Measurements from ENCODE around the gene PACSIN1. TPM values are rescaled to one million over a fixed set of nuclear protein-coding genes. Genes with fewer than 3 reads are reported as not detected.

Gene PACSIN1
- total RNA-seq, 1 donor from 2014 or later: 2.8 TPM

DNA sequence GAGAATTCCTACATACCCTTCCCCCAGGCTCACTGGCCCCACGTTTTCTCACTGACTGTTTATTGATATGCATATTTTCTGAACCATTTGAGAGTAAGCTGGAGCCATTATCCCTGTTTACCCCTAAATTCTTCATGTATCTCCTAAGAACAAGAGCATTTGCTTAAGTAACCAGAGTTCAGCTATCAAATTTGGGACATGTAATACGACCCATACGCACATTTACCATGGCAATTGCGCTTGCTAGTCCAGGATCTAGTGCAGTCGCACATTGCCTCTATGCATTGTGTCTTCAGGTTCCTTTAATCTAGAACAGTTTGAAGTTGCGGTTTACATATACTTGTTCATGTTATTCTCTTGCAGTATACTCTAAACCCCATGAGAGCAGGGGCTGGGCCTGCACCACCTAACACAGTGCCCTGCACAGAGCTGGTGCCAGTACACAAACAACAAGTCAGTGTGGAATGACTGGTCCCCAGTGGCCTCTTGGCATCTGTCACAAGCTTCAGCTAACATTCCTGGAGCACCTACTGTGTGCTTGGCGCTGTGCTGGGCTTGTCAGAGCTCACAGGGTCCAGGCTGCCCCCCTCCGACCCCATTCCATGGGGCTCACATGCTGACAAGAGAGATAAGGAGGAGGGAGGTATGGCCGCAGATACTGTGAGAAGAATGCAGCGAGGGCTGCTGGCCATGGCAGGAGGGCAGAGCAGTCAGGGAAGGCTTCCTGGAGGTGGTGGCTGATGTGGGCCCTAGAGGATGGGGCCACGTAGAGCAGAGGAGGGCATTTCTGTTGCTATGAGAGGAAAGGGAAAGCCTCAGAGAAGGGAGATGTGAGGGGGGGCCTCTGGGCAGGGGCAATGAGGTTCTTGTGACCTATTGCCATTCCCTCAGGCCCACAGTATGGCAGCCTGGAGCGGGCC is 62.1 kb downstream of the PACSIN1 start:
- no peak for DNase-seq

DNA sequence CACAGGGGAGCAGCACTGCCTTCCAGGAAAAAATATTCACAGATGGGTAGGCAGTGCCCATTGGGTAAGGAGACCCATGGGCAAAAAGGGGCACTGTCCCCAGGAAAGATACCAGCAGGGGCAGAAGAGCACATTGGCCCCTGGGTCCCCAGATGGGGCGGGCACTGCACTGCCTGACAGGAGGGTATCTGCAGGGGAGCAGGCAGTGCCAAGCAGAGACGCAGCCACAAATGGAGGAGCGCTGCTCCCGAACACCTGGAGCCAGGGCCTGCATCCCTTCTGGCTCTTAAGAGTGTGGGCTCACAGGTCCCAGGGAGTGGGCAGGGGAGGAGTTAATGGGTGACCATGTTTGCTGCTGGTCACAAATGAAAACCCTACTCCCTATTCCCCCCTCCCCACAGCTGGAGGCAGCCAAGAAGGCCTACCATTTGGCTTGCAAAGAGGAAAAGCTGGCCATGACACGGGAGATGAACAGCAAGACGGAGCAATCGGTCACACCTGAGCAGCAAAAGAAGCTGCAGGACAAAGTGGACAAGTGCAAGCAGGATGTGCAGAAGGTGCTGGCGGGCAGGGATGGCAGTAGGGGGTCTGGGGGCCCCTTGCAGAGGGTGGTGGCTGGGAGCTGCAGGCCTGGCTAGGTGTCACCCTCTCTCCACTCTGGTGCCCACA is 63.3 kb downstream of the PACSIN1 start:
- DNase-seq: no peak

DNA sequence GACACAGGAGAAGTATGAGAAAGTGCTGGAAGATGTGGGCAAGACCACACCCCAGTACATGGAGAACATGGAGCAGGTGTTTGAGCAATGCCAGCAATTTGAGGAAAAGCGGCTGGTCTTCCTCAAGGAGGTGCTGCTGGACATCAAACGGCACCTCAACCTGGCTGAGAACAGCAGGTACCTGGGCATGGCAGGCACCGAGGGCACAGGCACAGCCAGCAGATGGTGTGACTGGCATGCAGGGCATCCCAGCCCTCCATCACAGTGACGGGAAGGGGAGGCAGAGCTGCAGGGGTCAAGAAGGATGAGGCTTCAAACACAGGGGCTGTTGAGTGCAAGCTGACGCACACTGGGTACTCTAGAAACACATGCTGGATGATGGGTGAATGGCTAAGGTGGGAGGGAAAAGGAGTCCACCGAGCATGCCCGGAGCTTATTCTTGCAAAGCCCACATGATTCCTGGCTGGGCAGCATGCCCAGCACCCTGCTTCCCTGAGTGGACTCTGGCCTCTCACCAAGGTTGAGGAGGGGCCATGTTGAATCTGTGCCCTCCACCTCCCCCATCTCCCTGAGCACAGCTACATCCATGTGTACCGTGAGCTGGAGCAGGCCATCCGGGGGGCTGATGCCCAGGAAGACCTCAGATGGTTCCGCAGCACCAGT is 63.9 kb downstream of the PACSIN1 start:
- no peak for DNase-seq

DNA sequence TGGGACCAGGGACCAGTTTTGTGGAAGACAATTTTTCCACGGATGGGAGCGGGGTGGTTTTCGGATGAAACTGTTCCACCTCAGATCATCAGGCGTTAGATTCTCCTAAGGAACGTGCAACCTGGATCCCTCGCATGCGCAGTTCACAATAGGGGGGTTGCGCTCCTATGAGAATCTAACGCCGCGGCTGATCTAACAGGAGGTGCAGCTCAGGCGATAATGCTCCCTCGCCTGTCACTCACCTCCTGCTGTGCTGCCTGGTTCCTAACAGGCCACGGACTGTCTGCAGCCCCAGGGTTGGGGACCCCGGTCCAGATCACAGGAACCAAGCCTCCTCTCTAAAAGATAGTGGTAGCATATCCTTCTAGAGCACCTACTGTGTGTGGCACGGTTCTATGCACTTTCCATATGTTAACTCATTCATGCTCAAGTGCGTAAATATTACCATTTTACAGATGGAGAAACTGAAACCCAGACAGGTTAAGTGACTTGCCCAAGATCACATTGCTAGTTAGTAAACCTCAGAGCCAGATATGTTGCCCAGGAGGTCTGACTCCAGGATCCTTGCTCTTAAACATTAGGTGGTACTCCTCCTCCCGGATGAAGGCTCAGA is 65.0 kb downstream of the PACSIN1 start:
- no peak for DNase-seq

DNA sequence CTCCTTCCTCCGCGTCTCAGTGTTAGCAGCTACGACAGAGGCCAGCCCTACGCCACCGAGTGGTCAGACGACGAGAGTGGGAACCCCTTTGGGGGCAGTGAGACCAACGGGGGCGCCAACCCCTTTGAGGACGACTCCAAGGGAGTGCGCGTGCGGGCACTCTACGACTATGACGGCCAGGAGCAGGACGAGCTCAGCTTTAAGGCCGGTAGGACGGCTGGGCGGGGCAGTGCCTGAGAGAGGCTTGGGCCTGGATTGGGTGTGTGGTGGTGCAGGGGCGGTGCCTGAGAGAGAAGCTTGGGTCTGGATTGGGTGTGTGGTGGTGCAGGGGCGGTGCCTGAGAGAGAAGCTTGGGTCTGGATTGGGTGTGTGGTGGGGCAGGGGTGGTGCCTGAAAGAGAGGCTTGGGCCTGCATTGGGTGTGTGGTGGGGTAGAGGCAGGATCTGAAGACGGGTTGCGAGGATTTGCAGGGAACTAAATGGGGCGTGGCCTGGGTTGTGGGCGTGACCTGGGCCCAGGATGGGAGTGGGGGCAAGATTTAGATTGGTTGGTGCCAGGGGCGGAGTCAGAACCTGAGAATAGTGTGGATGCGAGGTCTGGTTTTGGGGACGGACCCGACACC is 65.8 kb downstream of the PACSIN1 start:
- DNase-seq: peak; percentile 45

DNA sequence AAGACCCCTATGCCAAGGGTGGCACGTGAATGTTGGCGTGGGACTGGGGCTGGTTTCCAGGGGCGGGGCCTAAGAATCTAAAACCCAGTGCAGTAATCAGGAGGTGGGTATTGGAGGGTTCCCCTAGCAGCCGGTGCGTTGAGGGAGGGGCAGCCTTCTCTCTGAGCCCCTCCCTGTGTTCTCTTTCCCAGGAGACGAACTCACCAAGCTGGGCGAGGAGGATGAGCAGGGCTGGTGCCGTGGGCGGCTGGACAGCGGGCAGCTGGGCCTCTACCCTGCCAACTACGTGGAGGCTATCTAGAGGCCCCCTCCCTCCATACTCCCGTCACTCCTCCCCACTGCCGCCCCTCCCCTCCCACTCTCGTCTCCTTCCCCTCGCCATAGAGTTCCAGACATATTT is 66.4 kb downstream of the PACSIN1 start:
- no peak for DNase-seq

DNA sequence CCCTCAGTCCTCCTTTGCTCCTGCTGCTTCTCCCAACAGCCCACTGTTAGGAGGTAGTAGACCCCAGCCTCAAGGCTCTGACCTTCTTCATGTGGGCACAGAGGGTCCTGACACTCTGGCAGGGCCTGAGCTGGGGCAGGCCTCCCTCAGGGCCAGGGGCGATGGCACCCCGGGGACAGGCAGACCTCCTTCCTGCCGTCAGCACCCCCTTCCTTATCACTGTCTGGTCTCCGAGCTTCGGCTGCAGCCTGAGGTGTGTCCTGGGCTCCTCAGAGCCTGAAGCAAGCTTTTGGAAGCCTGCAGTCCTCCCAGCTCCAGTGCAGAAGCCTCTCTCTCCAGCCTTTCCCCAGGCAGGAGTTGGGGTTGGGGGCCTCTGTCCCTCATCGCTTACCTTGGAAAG is 68.3 kb downstream of the PACSIN1 start:
- DNase-seq: no peak

DNA sequence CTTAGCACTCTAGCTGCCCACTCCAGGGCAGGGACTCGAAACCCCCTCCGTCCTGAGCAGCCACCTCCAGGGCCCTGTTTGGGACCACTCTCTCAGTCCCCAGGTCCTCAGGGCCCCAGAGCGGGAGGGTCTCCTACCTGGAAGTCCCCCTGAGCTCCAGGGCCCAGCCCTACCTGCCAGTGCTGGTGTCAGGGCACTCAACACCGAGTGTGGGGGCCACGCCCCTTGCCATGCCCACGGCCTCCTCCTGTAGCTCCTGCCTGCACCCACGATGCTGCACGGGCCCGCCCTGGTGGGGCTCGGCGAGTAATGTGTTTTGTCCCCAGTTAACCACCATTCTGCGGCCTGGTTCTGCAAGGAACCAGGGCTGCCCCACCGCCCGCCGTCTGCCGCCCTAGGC is 68.8 kb downstream of the PACSIN1 start:
- DNase-seq: no peak

DNA sequence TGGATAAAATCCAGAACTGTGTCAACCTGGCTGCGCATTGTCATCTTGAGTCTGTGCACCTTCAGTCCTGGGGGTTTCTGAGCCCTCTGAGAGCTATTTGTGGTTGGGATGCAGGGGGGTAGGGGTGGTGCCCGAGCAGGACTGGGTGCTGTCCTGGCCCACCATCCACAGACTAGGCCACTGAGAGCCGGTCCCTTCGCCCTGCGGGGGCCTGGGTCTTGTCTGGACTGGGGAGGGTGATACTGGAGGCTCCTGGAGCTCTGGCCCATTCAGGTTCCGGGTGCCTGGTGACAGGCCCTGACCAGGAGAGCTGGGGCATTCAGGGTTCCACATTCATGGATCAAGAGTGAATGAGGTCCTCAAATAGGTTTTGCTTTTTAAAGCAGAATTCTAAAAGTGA is 69.3 kb downstream of the PACSIN1 start:
- DNase-seq: no peak

DNA sequence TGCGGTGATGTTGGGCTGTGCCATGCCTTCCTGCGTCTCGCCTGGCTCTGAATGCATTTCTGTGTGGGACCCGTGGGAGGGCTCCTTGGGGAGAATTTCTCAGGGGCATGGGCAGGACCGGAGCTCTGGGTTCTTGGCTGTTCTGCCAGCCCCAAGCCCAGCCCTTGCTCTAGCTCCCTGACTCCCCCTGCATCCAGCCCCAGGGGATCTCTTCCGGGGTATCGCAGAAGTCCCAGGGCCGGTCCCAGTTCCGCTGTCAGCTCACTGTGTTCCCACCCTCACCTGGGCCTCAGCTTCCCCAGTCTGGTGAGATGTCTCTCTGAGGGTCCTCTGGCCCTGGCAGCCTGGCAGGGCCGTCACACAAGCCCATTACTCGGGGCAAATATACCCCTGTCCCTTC is 69.8 kb downstream of the PACSIN1 start:
- DNase-seq: no peak

DNA sequence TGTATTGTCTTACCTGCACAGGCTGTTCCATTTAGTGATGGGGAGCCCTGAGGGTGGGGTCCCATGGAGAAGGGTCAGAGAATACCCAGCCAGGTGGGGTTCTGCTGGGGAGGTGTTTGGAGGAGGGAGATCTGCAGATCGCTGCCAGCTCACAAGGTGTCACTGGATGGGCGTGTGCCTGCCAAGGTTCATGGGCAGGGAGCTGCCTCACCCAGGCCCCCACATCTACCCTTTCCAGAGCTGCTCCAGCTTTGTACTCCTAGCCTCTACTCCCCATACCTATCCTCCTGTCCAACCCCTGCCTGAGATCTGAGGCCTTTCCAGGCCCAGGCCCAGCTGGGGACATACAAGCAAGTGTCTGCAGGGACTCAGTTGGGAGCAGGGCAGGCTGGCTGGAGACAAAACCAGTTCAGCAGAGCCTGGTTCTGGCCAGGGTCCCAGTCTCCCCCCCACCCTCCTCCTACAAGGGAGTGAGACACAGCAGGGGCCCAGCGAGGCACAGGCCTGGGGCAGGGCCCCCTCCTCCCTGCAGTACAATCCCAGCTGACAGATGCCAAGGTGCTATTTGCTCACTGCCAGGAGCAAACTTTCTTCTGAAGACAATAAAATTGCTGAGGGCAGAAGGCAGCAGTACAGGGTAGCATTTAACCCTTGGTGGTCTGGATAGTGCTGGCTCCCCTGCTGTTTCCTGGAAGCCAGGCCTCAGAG is 70.5 kb downstream of the PACSIN1 start:
- no peak for DNase-seq

DNA sequence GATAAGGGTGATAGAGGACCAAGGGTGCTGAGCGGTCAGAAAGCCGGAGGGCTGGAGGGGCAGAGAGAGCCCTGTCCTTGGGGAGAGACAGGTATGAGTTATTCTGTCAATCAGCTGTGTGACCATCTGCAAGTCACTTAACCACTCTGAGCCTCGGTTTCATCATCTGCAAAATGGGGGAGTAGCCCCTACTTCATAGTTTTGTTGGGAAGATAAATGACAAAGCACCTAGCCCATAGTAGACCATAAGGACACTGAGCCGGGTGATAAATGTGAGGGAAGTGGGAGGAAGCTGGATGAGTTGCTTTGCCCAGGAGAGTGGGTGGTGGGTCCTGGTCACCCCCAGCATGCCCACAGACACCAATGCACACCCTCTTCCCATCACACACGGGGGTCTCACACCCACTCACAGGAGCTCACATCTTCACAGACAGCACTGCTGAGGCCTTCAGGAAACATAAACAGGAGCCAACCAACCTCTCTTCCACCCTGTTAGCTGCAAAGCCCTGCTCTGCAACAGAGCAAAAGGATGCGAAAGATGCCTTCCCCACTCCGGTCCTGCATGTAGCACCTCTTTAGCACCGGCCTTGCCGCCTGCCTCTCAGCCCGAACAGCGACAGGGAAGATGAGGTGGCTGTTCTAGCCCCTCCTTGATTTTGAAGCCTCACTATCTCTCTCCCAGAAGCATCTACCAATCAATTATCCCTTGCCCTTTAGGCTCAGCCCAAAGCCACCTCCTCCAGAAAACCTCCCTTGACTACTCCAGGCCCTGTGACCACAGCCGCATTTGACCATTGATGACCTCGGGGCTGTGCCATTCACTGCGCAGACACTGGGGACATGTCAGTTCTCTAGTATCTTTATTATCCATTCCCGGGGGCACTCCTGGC is 71.3 kb downstream of the PACSIN1 start:
- DNase-seq: no peak

DNA sequence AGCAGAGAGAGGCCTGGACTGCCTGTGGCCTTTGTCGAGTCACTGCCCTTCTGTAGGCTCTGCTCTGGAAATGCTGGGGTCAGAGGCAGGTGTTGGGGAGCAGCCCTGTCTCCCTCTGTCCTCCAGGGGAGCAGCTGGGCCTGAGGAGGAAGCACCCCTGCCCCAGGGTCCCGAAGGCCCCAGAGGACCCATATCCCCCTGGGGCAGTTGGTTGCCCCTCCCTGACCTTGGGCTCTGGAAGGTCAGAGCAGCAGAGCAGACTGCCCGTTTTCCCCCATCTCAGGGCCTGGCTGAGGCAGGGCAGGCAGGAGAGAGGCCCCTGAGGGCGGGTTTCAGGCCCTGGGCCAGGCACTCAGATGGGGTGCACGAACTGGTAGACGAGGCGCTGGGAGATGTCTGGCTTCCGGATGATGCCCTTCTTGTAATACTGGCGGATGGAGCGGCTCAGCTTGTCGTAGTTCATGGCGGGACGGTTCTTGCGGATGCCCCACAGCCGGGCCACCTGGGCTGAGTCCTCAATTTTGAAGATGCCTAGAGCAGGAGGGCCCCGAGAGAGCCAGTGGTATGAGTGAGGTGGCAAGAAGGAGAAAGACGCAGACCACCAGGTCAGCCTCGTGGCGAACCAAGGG is 72.2 kb downstream of the PACSIN1 start:
- DNase-seq: no peak

DNA sequence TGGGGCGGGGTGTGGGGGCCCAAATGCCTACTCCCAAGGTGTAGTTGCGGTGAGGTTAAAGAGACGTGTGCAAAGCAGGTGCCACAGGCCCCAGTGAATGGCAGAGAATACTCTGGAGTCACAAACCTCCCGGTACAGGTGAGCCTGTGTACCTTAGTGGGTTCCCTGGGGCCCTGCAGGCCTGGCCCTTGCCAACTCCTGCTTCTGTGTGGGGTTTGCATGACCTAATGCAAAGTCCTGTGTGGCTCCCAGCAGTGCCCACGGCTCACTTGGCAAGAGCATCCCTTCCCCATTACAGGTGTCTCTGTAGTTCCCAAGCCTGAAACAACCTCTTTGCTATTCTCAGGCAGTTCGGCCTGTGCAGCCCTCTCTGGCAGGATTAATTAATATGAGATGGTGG is 72.7 kb downstream of the PACSIN1 start:
- DNase-seq: no peak

DNA sequence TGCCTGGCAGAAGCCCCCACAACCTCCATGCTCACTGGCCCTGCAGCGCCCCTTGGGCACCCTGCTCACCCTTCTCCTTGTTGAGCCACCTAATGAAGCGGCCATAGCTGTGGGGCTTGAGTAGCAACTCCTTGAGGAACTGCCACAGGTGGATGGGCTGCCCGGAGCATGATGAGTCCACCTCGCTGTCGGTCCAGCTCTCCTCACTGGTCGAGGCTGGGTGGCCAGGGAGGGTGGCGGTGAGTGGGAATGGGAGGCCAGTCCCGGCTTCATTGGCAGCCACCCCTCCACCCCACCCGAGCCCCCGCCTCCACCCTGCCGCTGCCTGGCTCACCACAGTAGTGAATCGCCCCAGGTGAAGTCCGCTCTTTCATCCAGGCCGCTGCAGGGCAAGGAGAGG is 73.3 kb downstream of the PACSIN1 start:
- DNase-seq: no peak

DNA sequence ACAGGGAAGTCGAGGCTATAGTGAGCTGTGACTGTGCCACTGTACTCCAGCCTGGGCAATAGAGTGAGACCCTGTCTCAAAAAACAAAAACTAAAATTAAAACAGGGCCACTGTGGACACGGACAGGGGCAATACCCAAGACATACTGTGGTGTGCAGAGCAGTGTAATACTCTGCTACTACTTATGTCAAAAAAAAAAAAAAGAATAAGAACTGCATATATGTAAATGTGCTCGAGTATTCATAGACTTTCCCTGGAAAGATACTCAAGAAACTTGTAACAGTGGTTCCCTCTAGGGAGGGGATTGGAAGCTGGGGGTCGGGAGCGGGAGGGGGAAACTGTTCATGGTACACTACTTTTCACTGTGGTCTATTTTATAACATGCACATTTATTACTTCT is 74.3 kb downstream of the PACSIN1 start:
- DNase-seq: no peak

DNA sequence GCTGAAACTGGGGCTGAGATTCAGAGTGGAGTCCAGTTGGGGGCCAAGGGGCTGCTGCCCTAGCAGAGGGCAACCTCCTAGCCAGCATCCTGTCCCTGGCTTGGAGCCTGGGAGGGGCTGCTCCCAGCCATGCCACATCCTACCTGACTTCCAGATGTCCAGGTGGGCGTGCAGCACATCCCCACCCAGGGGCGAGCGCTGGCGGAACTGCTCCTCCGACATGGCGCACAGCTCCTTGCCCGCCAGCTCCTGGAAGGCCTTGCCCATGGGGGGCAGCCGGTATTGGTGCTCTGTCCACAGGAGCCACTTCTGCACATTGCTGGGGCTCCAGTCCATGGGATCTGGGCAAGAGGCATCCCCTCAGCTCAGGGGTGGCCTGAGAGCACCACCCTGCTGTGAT is 75.0 kb downstream of the PACSIN1 start:
- no peak for DNase-seq

DNA sequence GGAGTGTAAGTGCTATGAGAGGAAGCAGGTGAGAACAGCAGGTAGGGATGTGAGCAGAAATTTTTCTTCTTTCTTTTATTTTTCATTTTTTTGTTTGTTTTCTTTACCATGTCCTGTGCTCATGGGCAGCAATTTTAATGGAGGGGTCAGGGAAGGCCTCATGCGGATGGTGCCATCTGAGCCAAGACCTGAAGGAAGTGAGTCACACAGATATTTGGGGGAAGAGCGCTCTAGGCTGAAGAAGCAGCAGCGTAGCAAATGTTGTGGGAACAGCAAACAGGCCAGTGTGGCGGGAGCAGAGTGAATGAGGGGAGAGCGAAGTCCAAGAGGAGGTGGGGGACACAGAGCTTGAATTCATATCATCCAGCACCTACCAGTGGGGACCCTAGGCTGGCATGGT is 77.5 kb downstream of the PACSIN1 start:
- DNase-seq: no peak

DNA sequence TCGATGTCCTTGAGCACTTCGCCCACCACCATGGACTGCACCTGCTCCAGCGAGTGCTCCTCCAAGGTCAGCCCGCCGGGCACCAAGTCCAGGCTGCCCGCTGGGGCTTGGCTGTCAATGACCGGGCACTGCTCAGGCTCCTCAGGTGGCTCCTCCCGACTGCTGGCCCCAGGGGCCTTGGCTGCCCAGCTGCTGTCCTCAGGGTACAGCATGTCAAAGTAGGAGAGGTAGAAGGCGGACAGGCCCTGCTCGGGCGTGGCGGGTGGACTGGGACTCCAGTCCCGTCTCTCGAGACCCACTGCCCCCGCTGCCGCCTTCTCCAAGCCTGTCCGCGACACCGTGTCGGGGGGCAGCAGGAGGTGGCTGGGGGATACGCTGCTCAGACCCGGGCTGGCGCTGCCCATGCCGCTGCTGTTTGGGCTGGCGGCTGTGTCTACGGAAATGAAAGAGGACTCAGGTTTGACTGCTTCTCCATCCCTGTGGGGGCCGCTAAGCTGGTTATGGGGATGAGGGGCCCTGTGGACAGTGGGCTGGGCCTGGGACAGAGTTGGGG is 78.3 kb downstream of the PACSIN1 start:
- DNase-seq: no peak

All from occipital lobe (tissue), 2 donors.